DND-41 (cell line): ENCODE data around the gene SMURF2.
A peak's percentile ranks its signal among the peaks of the same experiment; 100 is the strongest.
"Not testable (repeated sequence)": the region's sequence is repeated elsewhere in the genome, so short reads cannot be mapped to it uniquely, and the experiment has no call there.

Experiments used
- ATAC-seq: fragments of 200-7000 bp; cut with Tn5 transposase; 3 replicates; pipeline ENCODE4 v1.9.1; 2021; ENCODE audit warnings: low read depth; ENCODE audit not compliant: insufficient read depth
- DNase-seq: peaks from one replicate; pipeline ENCODE4 v3.0.0-alpha.2; 2020
- H2AFZ ChIP-seq: 2 replicates; pipeline ENCODE4 v1.6.0; 2012; ENCODE audit warnings: low read depth, low read length
- H3K27ac ChIP-seq: 2 replicates; pipeline ENCODE4 v1.5.1; 2012; ENCODE audit warnings: low read length, inconsistent platforms
- H3K27me3 ChIP-seq: fragments of 200-600 bp; sonication (generic); 2 replicates; pipeline ENCODE4 v1.6.0; 2012; ENCODE audit warnings: low read length, mild to moderate bottlenecking, inconsistent platforms; ENCODE audit not compliant: insufficient read depth, poor library complexity
- H3K36me3 ChIP-seq: 2 replicates; pipeline ENCODE4 v1.5.1; 2012; ENCODE audit warnings: low read length, inconsistent platforms; ENCODE audit not compliant: insufficient read depth
- H3K4me1 ChIP-seq: 2 replicates; pipeline ENCODE4 v1.5.1; 2012; ENCODE audit warnings: mild to moderate bottlenecking, low read length; ENCODE audit not compliant: insufficient read depth
- H3K4me2 ChIP-seq: 2 replicates; pipeline ENCODE4 v1.6.0; 2012; ENCODE audit warnings: mild to moderate bottlenecking, moderate library complexity, low read length, inconsistent platforms; ENCODE audit not compliant: insufficient read depth
- H3K4me3 ChIP-seq, 2 experiments: fragments of 200-600 bp in 1 of 2; shearing (Covaris generic) in 1 of 2; 2 replicates each; pipeline ENCODE4 v1.5.1; 2012 to 2016; ENCODE audit warnings: inconsistent platforms in 2 of 2, low read length in 2 of 2, mild to moderate bottlenecking in 2 of 2, low read depth in 1 of 2, moderate library complexity in 1 of 2
- H3K79me2 ChIP-seq: 2 replicates; pipeline ENCODE4 v1.6.0; 2012; ENCODE audit warnings: low read length, inconsistent platforms; ENCODE audit not compliant: insufficient read depth
- H3K9ac ChIP-seq: 2 replicates; pipeline ENCODE4 v1.6.0; 2012; ENCODE audit warnings: low read depth, mild to moderate bottlenecking, inconsistent platforms, low read length, moderate library complexity
- H3K9me3 ChIP-seq: 2 replicates; pipeline ENCODE4 v1.5.1; 2012; ENCODE audit warnings: low read length, moderate library complexity, mild to moderate bottlenecking, inconsistent platforms; ENCODE audit not compliant: insufficient read depth, severe bottlenecking
- H4K20me1 ChIP-seq: 2 replicates; pipeline ENCODE4 v1.6.0; 2012; ENCODE audit warnings: low read length; ENCODE audit not compliant: insufficient read depth
- EZH2 ChIP-seq: IDR thresholded peaks from 3 replicates; pipeline ENCODE4 v1.6.1; 2012; ENCODE audit warnings: borderline replicate concordance, low read depth, mild to moderate bottlenecking, moderate library complexity, low read length, inconsistent platforms; ENCODE audit not compliant: severe bottlenecking
- TF ChIP-seq, protein P1 (sequence below): IDR thresholded peaks from 2 replicates; pipeline ENCODE4 v1.5.1; 2012; ENCODE audit warnings: borderline replicate concordance, low read length, moderate library complexity, mild to moderate bottlenecking; ENCODE audit not compliant: poor library complexity, severe bottlenecking; ENCODE audit errors: extremely low read depth

SMURF2 gene

DNA sequence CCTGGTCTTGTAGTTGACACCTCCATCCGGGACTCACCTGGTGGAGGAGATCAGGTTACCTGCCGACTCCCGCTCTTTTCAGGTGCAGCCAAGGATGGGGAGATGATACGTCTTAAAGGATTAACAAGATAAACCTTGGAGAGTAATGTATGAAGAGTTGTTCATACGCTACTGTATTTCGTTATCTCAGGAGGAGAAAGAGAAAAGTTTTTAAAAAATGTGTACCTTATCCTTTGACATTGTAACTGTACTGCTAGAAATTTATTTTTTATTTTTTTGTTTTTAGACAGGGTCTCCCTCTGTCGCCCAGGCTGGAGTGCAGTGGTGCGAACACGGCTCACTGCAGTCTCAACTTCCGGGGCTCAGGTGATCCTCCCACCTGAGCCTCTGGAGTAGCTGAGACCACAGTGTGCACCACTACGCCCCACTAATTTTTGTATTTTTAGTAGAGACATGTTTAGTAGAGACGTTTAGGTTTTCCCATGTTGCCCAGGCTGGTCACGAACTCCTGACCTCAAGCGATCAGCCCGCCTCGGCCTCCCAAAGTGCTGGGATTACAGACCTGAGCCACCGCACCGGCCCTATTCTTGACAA lies 764 bp upstream of the SMURF2 start:
- Histone ChIP-seq H3K9me3 (no peaks in the 10 kb centered on the region), H2AFZ (peak overlapping the region; percentile 75), H3K27me3 (no peaks in the 10 kb centered on the region), H3K9ac (peak overlapping the region; percentile 88), H3K36me3 (no peaks in the 10 kb centered on the region), H3K27ac (peak overlapping the region; percentile 37), H3K4me2 (peak overlapping the region; percentile 94), H3K4me3 (peak overlapping the region; percentile 20 to 78; a peak in 3 of 4 replicates), H4K20me1 (peaks cover 14% of the 10 kb centered on the region; the same call in 1 of the 2 replicates), H3K4me1 (peaks cover 23% of the 10 kb centered on the region), H3K79me2 (peaks cover 37% of the 10 kb centered on the region)
- ATAC-seq (no peak), DNase-seq (no peak)
- TF ChIP-seq, protein P1, sequence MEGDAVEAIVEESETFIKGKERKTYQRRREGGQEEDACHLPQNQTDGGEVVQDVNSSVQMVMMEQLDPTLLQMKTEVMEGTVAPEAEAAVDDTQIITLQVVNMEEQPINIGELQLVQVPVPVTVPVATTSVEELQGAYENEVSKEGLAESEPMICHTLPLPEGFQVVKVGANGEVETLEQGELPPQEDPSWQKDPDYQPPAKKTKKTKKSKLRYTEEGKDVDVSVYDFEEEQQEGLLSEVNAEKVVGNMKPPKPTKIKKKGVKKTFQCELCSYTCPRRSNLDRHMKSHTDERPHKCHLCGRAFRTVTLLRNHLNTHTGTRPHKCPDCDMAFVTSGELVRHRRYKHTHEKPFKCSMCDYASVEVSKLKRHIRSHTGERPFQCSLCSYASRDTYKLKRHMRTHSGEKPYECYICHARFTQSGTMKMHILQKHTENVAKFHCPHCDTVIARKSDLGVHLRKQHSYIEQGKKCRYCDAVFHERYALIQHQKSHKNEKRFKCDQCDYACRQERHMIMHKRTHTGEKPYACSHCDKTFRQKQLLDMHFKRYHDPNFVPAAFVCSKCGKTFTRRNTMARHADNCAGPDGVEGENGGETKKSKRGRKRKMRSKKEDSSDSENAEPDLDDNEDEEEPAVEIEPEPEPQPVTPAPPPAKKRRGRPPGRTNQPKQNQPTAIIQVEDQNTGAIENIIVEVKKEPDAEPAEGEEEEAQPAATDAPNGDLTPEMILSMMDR: no peak
- TF ChIP-seq EZH2: no peak

DNA sequence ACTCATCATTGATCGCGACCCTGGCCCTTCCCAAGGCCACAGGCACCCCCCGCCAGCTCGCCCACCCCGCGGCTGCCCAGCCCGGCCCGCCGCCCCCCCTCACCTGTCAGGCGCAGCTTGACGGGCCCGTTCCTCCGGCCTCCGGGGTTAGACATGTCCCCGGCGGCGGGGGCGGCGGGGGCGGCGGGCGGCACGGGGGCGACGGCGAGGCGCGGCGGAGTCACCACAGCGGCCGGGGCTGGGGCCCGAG lies 456 bp downstream of the SMURF2 start:
- Histone ChIP-seq H3K79me2 (peaks cover 49% of the 10 kb centered on the region), H3K4me3 (peak overlapping the region; percentile 77 to 78), H3K4me2 (peak overlapping the region; percentile 89), H3K27ac (peak overlapping the region; percentile 43), H4K20me1 (peaks cover 21% of the 10 kb centered on the region; the same call in 1 of the 2 replicates), H3K27me3 (no peaks in the 10 kb centered on the region), H3K9me3 (no peaks in the 10 kb centered on the region), H3K4me1 (peaks cover 23% of the 10 kb centered on the region), H3K36me3 (no peaks in the 10 kb centered on the region), H2AFZ (peak overlapping the region; percentile 89), H3K9ac (peak overlapping the region; percentile 88)
- ATAC-seq (no peak), DNase-seq (no peak)
- no peak for TF ChIP-seq EZH2
- TF ChIP-seq, protein P1: no peak

DNA sequence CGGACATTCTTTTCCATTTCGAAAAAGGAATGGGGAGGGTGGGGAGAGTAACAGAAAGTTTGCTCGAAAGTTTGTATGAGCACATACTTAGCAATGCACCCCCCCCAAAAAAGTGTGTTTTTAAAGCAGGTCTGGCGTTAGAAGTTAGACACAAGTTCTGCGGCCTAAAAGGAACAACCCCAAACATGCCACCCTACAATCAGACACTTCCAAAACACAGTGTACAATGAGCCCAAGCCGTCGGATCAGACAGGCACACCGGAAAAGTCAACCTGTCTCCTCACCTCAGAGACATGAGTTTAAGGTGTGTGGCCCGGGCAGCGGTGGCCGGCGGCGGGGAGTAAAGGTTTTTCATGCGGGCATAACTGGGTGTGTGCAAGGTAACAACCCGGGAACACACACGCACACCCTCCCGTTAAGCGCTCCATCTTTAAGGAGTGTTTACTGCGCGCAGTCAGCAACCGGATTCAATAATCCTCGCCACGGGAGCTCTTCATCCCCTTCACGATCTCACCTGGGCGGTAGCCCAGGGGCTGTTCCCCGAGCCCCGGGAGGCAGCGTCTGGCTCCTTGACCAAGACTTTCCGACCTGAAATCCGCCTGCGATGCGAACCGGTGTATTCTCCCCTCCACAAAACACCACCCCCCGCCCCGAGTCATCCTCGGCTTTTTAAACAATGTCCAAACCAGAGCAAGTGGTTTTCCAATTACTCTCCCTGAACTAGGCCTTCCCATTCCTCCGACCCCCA lies 955 bp downstream of the SMURF2 start:
- H3K4me3 ChIP-seq: peak overlapping the region; percentile 77 to 78
- peaks cover 23% of the 10 kb centered on the region for H3K4me1 ChIP-seq
- H3K27me3 ChIP-seq, DNase-seq, H3K36me3 ChIP-seq, H3K9me3 ChIP-seq: not testable (repeated sequence)
- ATAC-seq: peak; percentile 21; the same call in 2 of the 3 replicates
- peak overlapping the region; percentile 63 for H2AFZ ChIP-seq
- H3K4me2 ChIP-seq: peak overlapping the region; percentile 89
- H3K79me2 ChIP-seq: peaks cover 54% of the 10 kb centered on the region
- peak overlapping the region; percentile 43 for H3K27ac ChIP-seq
- peak overlapping the region; percentile 88 for H3K9ac ChIP-seq
- H4K20me1 ChIP-seq: peaks cover 21% of the 10 kb centered on the region; the same call in 1 of the 2 replicates

DNA sequence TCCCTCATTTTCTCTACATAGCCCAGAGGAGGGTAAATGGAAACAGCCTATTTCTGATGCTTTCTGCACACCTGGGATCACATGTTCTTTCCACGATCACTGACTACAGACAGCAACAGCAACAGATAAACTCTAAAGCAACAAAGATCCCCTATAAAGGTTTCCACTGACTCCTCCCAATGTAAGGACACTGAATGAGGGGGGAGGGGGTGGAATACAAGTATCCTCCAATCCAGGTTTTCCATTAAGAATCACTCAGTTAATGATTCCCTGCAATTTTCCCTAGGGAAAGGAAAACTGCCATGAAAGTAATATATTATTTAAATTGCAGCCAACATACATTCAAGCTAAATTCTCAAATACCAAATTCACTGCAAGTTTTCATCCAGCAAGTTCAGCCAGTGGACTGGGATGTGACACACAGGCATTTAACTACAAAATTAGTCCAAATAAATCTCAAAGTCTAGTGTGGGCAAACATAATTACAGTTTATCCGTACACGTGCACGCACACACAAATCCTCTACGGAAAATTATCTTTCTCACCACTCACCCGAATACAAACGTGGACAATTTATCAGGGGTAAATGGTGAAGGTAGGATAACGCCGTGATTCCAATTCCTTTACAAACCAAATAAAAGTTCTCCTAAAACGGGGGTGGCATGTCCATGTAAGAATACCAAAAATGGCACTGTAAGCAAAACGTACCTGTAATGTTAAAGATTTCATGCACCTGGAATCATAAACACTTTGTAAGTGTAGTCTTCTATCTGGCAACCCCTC lies 1.7 kb downstream of the SMURF2 start:
- not testable (repeated sequence) for H3K36me3 ChIP-seq, DNase-seq, ATAC-seq, H3K27me3 ChIP-seq, H3K27ac ChIP-seq, H3K9me3 ChIP-seq, H2AFZ ChIP-seq
- H3K79me2 ChIP-seq: peaks cover 62% of the 10 kb centered on the region
- peak overlapping the region; percentile 88 for H3K9ac ChIP-seq
- H4K20me1 ChIP-seq: peaks cover 21% of the 10 kb centered on the region; the same call in 1 of the 2 replicates
- H3K4me3 ChIP-seq: peak overlapping the region; percentile 77 to 78
- peak overlapping the region; percentile 89 for H3K4me2 ChIP-seq
- H3K4me1 ChIP-seq: peaks cover 25% of the 10 kb centered on the region
